ENCODE results near the gene SH2B3. TPM values are rescaled to one million over a fixed set of nuclear protein-coding genes. Genes with fewer than 3 reads are reported as not detected.

Gene SH2B3
- total RNA-seq, 1 donor from 2014 or later = 93.7 TPM

DNA sequence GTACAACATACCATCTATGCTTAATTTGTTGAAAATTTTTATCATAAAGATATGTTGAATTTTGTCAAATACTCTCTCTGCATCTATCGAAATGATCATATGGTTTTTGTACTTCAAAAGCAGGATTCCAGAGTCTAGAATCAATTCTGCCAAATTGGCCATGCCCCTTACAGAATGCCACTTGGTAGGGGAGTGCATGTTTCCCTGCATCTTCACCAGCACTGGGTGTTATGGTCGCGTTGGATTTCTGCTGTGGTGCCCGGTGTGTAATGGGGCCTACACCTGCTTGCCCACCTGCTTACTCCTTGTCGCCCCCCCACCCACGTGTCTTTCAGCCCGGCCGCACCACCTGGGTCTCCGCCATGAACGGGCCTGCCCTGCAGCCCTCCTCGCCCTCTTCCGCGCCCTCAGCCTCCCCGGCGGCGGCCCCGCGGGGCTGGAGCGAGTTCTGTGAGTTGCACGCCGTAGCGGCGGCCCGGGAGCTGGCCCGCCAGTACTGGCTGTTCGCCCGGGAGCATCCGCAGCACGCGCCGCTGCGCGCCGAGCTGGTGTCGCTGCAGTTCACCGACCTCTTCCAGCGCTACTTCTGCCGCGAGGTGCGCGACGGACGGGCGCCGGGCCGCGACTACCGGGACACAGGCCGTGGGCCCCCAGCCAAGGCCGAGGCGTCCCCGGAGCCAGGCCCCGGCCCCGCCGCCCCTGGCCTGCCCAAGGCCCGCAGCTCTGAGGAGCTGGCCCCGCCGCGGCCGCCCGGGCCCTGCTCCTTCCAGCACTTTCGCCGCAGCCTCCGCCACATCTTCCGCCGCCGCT, 12.3 kb downstream of the SH2B3 start:
- Mint-ChIP-seq H3K4me1 (ENCODE audit: unreplicated experiment) (peaks cover 18% of the 10 kb centered on the region), H3K9me3 (ENCODE audit: unreplicated experiment) (no peaks in the 10 kb centered on the region), H3K27me3 (ENCODE audit: unreplicated experiment) (peaks cover 3% of the 10 kb centered on the region), H3K4me3 (ENCODE audit: unreplicated experiment) (no peak overlapping the region), H3K36me3 (ENCODE audit: low read depth, unreplicated experiment) (peaks cover 35% of the 10 kb centered on the region), H3K27ac (ENCODE audit: unreplicated experiment) (no peak overlapping the region)
- TF ChIP-seq, protein P1, sequence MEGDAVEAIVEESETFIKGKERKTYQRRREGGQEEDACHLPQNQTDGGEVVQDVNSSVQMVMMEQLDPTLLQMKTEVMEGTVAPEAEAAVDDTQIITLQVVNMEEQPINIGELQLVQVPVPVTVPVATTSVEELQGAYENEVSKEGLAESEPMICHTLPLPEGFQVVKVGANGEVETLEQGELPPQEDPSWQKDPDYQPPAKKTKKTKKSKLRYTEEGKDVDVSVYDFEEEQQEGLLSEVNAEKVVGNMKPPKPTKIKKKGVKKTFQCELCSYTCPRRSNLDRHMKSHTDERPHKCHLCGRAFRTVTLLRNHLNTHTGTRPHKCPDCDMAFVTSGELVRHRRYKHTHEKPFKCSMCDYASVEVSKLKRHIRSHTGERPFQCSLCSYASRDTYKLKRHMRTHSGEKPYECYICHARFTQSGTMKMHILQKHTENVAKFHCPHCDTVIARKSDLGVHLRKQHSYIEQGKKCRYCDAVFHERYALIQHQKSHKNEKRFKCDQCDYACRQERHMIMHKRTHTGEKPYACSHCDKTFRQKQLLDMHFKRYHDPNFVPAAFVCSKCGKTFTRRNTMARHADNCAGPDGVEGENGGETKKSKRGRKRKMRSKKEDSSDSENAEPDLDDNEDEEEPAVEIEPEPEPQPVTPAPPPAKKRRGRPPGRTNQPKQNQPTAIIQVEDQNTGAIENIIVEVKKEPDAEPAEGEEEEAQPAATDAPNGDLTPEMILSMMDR (IDR thresholded peaks at IDR 0.05; ENCODE audit: unreplicated experiment) = no peak
- DNase-seq (ENCODE audit: low spot score) = no peak

DNA sequence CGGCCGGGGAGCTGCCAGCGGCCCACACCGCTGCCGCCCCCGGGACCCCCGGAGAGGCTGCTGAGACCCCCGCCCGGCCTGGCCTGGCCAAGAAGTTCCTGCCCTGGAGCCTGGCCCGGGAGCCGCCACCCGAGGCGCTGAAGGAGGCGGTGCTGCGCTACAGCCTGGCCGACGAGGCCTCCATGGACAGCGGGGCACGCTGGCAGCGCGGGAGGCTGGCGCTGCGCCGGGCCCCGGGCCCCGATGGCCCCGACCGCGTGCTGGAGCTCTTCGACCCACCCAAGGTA, 12.8 kb downstream of the SH2B3 start:
- peaks cover 2% of the 10 kb centered on the region for H3K27me3 Mint-ChIP-seq (ENCODE audit: unreplicated experiment)
- TF ChIP-seq, protein P1 (IDR thresholded peaks at IDR 0.05; ENCODE audit: unreplicated experiment) = no peak
- no peak overlapping the region for H3K27ac Mint-ChIP-seq (ENCODE audit: unreplicated experiment)
- H3K9me3 Mint-ChIP-seq (ENCODE audit: unreplicated experiment) = no peaks in the 10 kb centered on the region
- no peak overlapping the region for H3K4me3 Mint-ChIP-seq (ENCODE audit: unreplicated experiment)
- H3K36me3 Mint-ChIP-seq (ENCODE audit: low read depth, unreplicated experiment) = peaks cover 31% of the 10 kb centered on the region
- no peak for DNase-seq (ENCODE audit: low spot score)
- H3K4me1 Mint-ChIP-seq (ENCODE audit: unreplicated experiment) = peaks cover 14% of the 10 kb centered on the region

DNA sequence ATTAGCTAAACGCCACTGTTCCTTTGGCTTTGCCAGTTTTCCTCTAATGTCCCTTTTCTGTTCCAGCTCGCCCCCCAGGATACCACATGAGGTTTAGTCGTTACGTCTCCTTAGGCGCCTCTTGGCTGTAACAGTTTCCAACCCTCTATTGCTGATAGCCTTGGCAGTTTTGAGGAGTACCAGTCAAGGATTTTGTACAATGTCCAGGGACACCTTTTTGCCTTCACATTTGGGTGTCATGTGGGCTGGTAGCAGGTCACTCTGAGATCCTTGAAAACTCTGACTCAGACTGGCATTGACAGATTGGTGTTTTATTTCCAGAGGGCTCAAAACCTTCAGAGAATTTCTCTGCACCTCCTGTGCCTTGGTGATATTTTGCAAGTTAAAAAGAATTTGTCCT, 14.1 kb downstream of the SH2B3 start:
- Mint-ChIP-seq H3K36me3 (ENCODE audit: low read depth, unreplicated experiment) (peaks cover 27% of the 10 kb centered on the region), H3K4me3 (ENCODE audit: unreplicated experiment) (no peak overlapping the region), H3K9me3 (ENCODE audit: unreplicated experiment) (no peaks in the 10 kb centered on the region), H3K4me1 (ENCODE audit: unreplicated experiment) (peaks cover 17% of the 10 kb centered on the region), H3K27me3 (ENCODE audit: unreplicated experiment) (peaks cover 4% of the 10 kb centered on the region), H3K27ac (ENCODE audit: unreplicated experiment) (no peak overlapping the region)
- DNase-seq (ENCODE audit: low spot score) = no peak
- TF ChIP-seq, protein P1 (IDR thresholded peaks at IDR 0.05; ENCODE audit: unreplicated experiment) = no peak

DNA sequence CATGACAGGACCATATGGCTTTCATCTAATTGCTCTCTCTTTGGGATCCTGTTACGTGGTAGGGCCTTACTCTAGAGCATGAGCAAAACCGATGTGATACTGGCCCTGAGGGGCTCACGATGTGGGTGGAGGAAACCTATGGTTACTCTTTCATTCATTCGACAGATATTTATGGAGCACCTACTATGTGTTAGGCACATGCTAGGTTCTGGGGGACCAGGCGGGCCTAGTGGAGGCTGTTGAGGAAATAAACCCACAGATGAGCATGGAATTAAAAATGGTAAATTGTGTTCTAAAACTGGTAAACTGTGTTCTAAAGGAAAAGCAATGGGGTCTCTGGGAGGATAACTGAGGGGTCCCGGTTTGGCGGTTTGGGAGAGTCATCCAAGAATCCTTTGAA, 14.8 kb downstream of the SH2B3 start:
- H3K27me3 Mint-ChIP-seq (ENCODE audit: unreplicated experiment) = peaks cover 4% of the 10 kb centered on the region
- H3K27ac Mint-ChIP-seq (ENCODE audit: unreplicated experiment) = peak overlapping the region; percentile 72
- peaks cover 30% of the 10 kb centered on the region for H3K36me3 Mint-ChIP-seq (ENCODE audit: low read depth, unreplicated experiment)
- TF ChIP-seq, protein P1 (IDR thresholded peaks at IDR 0.05; ENCODE audit: unreplicated experiment) = no peak
- peak overlapping the region; percentile 25 for H3K4me3 Mint-ChIP-seq (ENCODE audit: unreplicated experiment)
- H3K4me1 Mint-ChIP-seq (ENCODE audit: unreplicated experiment) = peaks cover 24% of the 10 kb centered on the region
- no peaks in the 10 kb centered on the region for H3K9me3 Mint-ChIP-seq (ENCODE audit: unreplicated experiment)
- no peak for DNase-seq (ENCODE audit: low spot score)

DNA sequence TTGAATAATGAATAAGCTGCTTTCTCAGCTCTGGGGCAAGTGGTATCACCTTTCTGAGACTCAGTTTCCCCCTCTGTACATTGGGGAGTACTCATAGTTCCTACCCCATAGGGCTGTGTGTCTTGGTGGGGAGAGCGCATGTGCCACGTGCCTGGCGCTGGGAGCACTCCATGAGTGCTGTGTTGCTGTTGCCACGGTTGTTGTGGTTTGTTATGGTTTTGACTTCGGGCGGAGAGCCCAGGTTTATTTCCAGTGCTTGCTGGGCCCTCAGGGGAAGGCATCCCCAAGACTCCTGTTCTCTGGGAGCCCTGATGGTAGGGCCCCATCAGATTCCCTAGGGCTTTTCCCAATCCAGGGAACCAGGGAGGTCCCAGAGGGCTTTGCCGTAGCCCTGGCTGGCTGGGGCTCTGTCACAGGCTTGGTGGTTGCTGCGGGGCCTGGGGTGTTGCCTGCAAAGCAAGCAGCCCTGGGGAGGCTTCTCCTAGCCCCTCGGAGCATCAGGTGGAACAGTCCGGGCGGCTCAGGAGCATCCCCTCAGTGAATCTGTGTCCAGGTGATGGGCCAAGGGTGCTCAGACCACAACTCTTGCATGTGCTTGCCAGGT, 18.6 kb downstream of the SH2B3 start:
- Mint-ChIP-seq H3K27me3 (ENCODE audit: unreplicated experiment) (peaks cover 3% of the 10 kb centered on the region), H3K9me3 (ENCODE audit: unreplicated experiment) (no peaks in the 10 kb centered on the region), H3K4me1 (ENCODE audit: unreplicated experiment) (peaks cover 42% of the 10 kb centered on the region), H3K4me3 (ENCODE audit: unreplicated experiment) (no peak overlapping the region), H3K27ac (ENCODE audit: unreplicated experiment) (peak overlapping the region; percentile 67), H3K36me3 (ENCODE audit: low read depth, unreplicated experiment) (peaks cover 29% of the 10 kb centered on the region)
- TF ChIP-seq, protein P1 (IDR thresholded peaks at IDR 0.05; ENCODE audit: unreplicated experiment) = no peak
- no peak for DNase-seq (ENCODE audit: low spot score)
